GM19099 (cell line): ENCODE results near the gene NUDT2.

Experiments used
- POLR2A ChIP-seq: IDR thresholded peaks from 3 replicates; pipeline ENCODE4 v1.6.1; 2011; ENCODE audit warnings: low read depth; ENCODE audit not compliant: insufficient read length; ENCODE audit errors: extremely low read depth

NUDT2 gene

GRCh38 chr9:34377404-34377746 lies 48.0 kb downstream of the NUDT2 start:
- no peak for TF ChIP-seq POLR2A

GRCh38 chr9:34378376-34379060 lies 49.1 kb downstream of the NUDT2 start:
- no peak for TF ChIP-seq POLR2A

GRCh38 chr9:34379334-34380033 lies 50.1 kb downstream of the NUDT2 start:
- no peak for TF ChIP-seq POLR2A

GRCh38 chr9:34380034-34380510 lies 50.7 kb downstream of the NUDT2 start:
- no peak for TF ChIP-seq POLR2A

GRCh38 chr9:34380511-34381315 lies 51.3 kb downstream of the NUDT2 start:
- no peak for TF ChIP-seq POLR2A

GRCh38 chr9:34381323-34381722 lies 52.0 kb downstream of the NUDT2 start:
- no peak for TF ChIP-seq POLR2A

DNA sequence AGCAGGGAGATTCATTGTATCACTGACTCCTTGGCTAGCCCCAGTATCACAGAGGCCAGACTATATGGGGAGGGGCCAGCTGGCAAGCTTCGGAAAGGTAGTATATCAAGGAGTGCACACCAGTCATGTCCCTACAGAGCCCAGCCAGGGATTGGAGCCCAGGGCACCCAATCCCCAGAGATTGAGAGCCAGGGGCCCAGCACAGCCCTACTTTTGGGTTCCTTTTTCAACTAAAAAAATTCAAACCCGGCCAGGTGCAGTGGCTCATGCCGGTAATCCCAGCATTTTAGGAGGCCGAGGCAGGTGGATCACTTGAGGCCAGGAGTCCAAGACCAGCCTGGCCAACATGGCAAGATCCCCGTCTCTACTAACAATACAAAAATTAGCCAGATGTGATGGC lies 52.7 kb downstream of the NUDT2 start:
- TF ChIP-seq POLR2A, result no peak

DNA sequence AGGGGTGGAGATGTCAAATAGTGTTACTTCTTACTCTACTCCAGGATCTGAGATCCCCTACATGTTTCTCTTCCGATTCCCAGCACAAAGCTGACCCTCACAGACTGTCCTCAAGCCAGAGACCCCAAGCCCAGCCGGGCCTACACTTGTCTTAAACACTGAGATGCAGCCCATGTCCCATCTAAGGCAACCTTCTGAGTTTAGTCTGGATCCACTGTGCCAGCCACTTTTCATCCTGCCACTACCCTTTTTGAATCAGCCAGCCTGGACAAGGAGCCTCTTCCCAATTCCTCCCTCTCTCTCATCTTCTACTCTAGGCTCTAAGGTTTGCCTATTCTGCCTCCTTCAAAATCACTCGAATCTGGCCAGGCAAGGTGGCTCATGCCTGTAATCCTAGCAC lies 53.5 kb downstream of the NUDT2 start:
- no peak for TF ChIP-seq POLR2A

GRCh38 chr9:34383904-34384303 lies 54.5 kb downstream of the NUDT2 start:
- TF ChIP-seq POLR2A, result no peak

DNA sequence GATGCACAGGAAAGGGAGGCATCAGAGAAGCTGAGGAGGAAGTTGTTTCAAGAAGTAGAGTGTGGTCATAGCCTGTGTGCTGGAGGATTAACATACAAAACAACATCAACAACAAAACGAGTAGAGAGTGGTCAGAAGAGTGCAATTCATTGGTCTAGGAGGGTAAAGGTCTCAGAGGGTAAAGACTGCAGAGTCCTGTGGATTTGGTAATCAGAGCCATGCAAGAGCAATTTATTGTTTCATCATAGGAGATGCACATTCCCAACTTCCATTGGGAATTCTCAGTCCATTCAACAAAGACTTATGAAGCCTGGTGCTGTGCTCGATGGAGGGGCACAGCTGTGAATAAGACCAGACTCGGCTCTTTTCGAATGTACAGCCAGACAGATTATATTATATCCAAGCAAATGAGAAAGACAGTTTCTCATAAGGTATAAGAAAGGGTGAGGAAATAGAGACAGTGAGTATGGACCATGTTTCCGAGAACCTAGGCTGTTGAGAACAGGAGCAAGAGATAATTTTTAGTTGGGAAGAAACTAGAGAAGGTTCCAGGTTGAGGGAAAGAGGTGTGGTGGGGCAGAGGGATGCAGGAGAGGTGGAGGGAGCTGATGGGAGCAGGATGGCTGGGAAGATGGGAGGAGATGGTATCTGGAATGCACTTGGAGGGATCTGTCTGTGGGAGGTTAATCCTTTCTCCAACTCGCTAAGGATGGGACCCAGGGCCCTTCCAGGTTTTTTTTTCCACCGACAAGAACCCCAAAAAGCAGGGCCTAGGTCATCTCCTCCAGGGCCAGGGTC lies 55.2 kb downstream of the NUDT2 start:
- TF ChIP-seq POLR2A, result no peak

- TF ChIP-seq POLR2A, result no peak
These were observed 56.3 kb downstream of the NUDT2 start for GRCh38 chr9:34385561-34386230.

DNA sequence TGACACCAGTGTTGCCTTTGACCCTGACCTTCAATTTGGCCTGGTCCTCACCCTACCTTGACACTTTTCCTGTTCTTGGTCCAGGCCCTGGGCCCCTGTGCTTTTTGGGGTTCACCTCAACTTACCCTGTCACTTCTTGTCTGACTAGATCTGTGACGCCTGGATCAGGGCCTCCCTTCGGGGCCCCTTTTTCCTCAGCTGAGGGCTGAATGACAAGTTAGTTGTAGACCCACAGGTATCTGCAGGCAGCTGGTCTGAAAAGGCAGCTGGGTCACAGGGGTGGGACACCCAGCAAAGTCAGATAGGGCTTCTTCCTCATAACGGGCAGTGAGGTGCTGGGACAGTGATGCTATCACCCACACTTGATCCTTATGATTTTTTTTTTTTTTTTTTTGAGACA lies 57.3 kb downstream of the NUDT2 start:
- no peak for TF ChIP-seq POLR2A

GRCh38 chr9:34387239-34387638 lies 57.9 kb downstream of the NUDT2 start:
- TF ChIP-seq POLR2A, result no peak

- TF ChIP-seq POLR2A, result no peak
These were observed 63.1 kb downstream of the NUDT2 start for GRCh38 chr9:34392511-34392910.
